GM18907 (cell line): ENCODE measurements around the gene PKN1.
A peak's percentile ranks its signal among the peaks of the same experiment; 100 is the strongest.

Source experiments
- ATAC-seq: cut with Tn5 transposase; IDR thresholded peaks from one replicate; pipeline ENCODE4 v1.9.1; 2021; ENCODE audit warnings: mild to moderate bottlenecking, moderate library complexity; ENCODE audit not compliant: unreplicated experiment

PKN1 gene

GRCh38 chr19:14406645-14407401, 26.3 kb upstream of the PKN1 start:
- no peak for ATAC-seq

GRCh38 chr19:14407605-14408484, 25.3 kb upstream of the PKN1 start:
- ATAC-seq = no peak

GRCh38 chr19:14408491-14409145, 24.5 kb upstream of the PKN1 start:
- ATAC-seq = no peak

GRCh38 chr19:14409146-14410023, 23.7 kb upstream of the PKN1 start:
- ATAC-seq = no peak

- no peak for ATAC-seq
These were observed 22.7 kb upstream of the PKN1 start for GRCh38 chr19:14410091-14411051.

GRCh38 chr19:14411161-14411937, 21.8 kb upstream of the PKN1 start:
- ATAC-seq = no peak

GRCh38 chr19:14411938-14412245, 21.2 kb upstream of the PKN1 start:
- ATAC-seq = no peak

GRCh38 chr19:14412324-14412995, 20.6 kb upstream of the PKN1 start:
- no peak for ATAC-seq

GRCh38 chr19:14412996-14413692, 20.0 kb upstream of the PKN1 start:
- no peak for ATAC-seq

- ATAC-seq = no peak
These were observed 19.4 kb upstream of the PKN1 start for GRCh38 chr19:14413693-14414181.

GRCh38 chr19:14414926-14415690, 18.0 kb upstream of the PKN1 start:
- no peak for ATAC-seq

- ATAC-seq = no peak
These were observed 16.3 kb upstream of the PKN1 start for GRCh38 chr19:14416817-14417231.

- ATAC-seq = peak; percentile 37
These were observed 14.3 kb upstream of the PKN1 start for GRCh38 chr19:14418856-14419105.

GRCh38 chr19:14419106-14419813, 13.8 kb upstream of the PKN1 start, which contains the start of gene DDX39A:
Gene DDX39A, minus strand, starts transcription at chr19:14419341. Its CDS starts 6,121 bp downstream, at chr19:14413220.
- peak; percentile 88 for ATAC-seq

- no peak for ATAC-seq
These were observed 7.4 kb upstream of the PKN1 start for GRCh38 chr19:14425696-14426138.

- ATAC-seq = no peak
These were observed 5.6 kb upstream of the PKN1 start for GRCh38 chr19:14427461-14427860.
